Neural progenitor cell (in vitro differentiated cells): Measurements from ENCODE around the gene SAPCD2. TPM values are rescaled to one million over a fixed set of nuclear protein-coding genes. Genes with fewer than 3 reads are reported as not detected.
"Not testable (repeated sequence)": the region's sequence is repeated elsewhere in the genome, so short reads cannot be mapped to it uniquely, and the experiment has no call there.

Experiments
- DNase-seq: peaks from one replicate; pipeline ENCODE4 v3.0.0-alpha.2; 2016; ENCODE audit warnings: low spot score
- H2AFZ ChIP-seq: fragments of 200-600 bp; sonication (generic); replicated peaks from 2 replicates; pipeline ENCODE4 v1.6.1; 2016; ENCODE audit warnings: antibody characterized with exemption
- H3F3A ChIP-seq: fragments of 200-600 bp; sonication (generic); 2 replicates; pipeline ENCODE4 v1.6.1; 2016; ENCODE audit warnings: antibody characterized with exemption, low read depth
- H3K27ac ChIP-seq: fragments of 200-600 bp; sonication (generic); 2 replicates; pipeline ENCODE4 v1.5.1; 2016; ENCODE audit warnings: mild to moderate bottlenecking
- H3K27me3 ChIP-seq: fragments of 200-600 bp; sonication (generic); 2 replicates; pipeline ENCODE4 v1.6.1; 2016; ENCODE audit warnings: mild to moderate bottlenecking, moderate library complexity
- H3K36me3 ChIP-seq: fragments of 200-600 bp; sonication (generic); 2 replicates; pipeline ENCODE4 v1.5.1; 2016
- H3K4me1 ChIP-seq: fragments of 200-600 bp; sonication (generic); 2 replicates; pipeline ENCODE4 v1.6.1; 2016; ENCODE audit warnings: mixed run types
- H3K4me2 ChIP-seq: fragments of 200-600 bp; sonication (generic); 2 replicates; pipeline ENCODE4 v1.6.1; 2016
- H3K4me3 ChIP-seq: fragments of 200-600 bp; sonication (generic); 2 replicates; pipeline ENCODE4 v1.5.1; 2016
- H3K79me2 ChIP-seq: fragments of 200-600 bp; sonication (generic); 2 replicates; pipeline ENCODE4 v1.6.1; 2016; ENCODE audit warnings: low read depth
- H3K9ac ChIP-seq: fragments of 200-600 bp; sonication (generic); 2 replicates; pipeline ENCODE4 v1.6.1; 2016
- H3K9me3 ChIP-seq: fragments of 200-600 bp; sonication (generic); 2 replicates; pipeline ENCODE4 v1.5.1; 2016; ENCODE audit warnings: low read depth
- H4K20me1 ChIP-seq: fragments of 200-600 bp; sonication (generic); 2 replicates; pipeline ENCODE4 v1.6.1; 2016; ENCODE audit warnings: low read depth
- H3K27ac Mint-ChIP-seq: 3 replicates; pipeline ENCODE4 v1.8.0; 2021; ENCODE audit warnings: mixed read lengths
- H3K27me3 Mint-ChIP-seq: 2 replicates; pipeline ENCODE4 v1.8.0; 2022; ENCODE audit warnings: low read depth, mild to moderate bottlenecking, inconsistent platforms, moderate library complexity, mixed read lengths; ENCODE audit not compliant: insufficient read depth
- H3K36me3 Mint-ChIP-seq: 3 replicates; pipeline ENCODE4 v1.8.0; 2021; ENCODE audit warnings: mixed read lengths
- H3K4me1 Mint-ChIP-seq: 3 replicates; pipeline ENCODE4 v1.8.0; 2021; ENCODE audit warnings: mixed read lengths
- H3K4me3 Mint-ChIP-seq: 3 replicates; pipeline ENCODE4 v1.8.0; 2021; ENCODE audit warnings: mild to moderate bottlenecking, moderate library complexity, mixed read lengths
- H3K9me3 Mint-ChIP-seq: 3 replicates; pipeline ENCODE4 v1.8.0; 2020; ENCODE audit warnings: mixed read lengths
- CTCF ChIP-seq: fragments of 200-600 bp; sonication (generic); IDR thresholded peaks from 2 replicates; pipeline ENCODE4 v1.5.1; 2017; ENCODE audit warnings: antibody characterized with exemption, mild to moderate bottlenecking
- EZH2 ChIP-seq: fragments of 200-600 bp; sonication (generic); IDR thresholded peaks from 2 replicates; pipeline ENCODE4 v1.6.1; 2017; ENCODE audit warnings: antibody characterized with exemption, mild to moderate bottlenecking, moderate library complexity
- EZH2phosphoT487 ChIP-seq: fragments of 200-600 bp; sonication (generic); IDR thresholded peaks from 2 replicates; pipeline ENCODE4 v1.6.1; 2017; ENCODE audit warnings: antibody characterized with exemption
- total RNA-seq: library from RNA; depleted of rRNA; stranded (reverse); fragments of >200 nt; gene quantifications from 2 replicates; pipeline ENCODE4 v1.2.3, GENCODE V29; 2015; ENCODE audit warnings: low replicate concordance

Gene SAPCD2
- total RNA-seq, 1 donor from 2014 or later: 5.7 TPM

GRCh38 chr9:137034039-137034708 is 36.2 kb downstream of the SAPCD2 start:
- Mint-ChIP-seq H3K9me3 (no peaks in the 10 kb centered on the region), H3K27ac (no peak overlapping the region), H3K4me1 (peaks cover 5% of the 10 kb centered on the region), H3K4me3 (no peak overlapping the region), H3K27me3 (no peaks in the 10 kb centered on the region), H3K36me3 (no peaks in the 10 kb centered on the region)
- Histone ChIP-seq H3K4me3 (no peak overlapping the region), H3K27ac (no peak overlapping the region), H3F3A (peaks cover 11% of the 10 kb centered on the region), H4K20me1 (no peaks in the 10 kb centered on the region), H3K36me3 (no peaks in the 10 kb centered on the region), H3K79me2 (no peaks in the 10 kb centered on the region), H3K4me1 (no peaks in the 10 kb centered on the region), H2AFZ (no peak overlapping the region), H3K9me3 (no peaks in the 10 kb centered on the region), H3K9ac (no peak overlapping the region), H3K4me2 (no peak overlapping the region), H3K27me3 (peaks cover 2% of the 10 kb centered on the region)
- no peak for DNase-seq
- TF ChIP-seq EZH2phosphoT487: no peak
- no peak for TF ChIP-seq CTCF
- no peak for TF ChIP-seq EZH2

GRCh38 chr9:137033481-137033880 is 36.9 kb downstream of the SAPCD2 start:
- not testable (repeated sequence) for H3K27me3 Mint-ChIP-seq, H3K4me3 Mint-ChIP-seq, H3K27ac Mint-ChIP-seq, H3K36me3 Mint-ChIP-seq, H3K9me3 Mint-ChIP-seq, H3K27me3 ChIP-seq, H3K4me3 ChIP-seq, H3K79me2 ChIP-seq, H4K20me1 ChIP-seq, H3K27ac ChIP-seq, H3K4me1 Mint-ChIP-seq, H2AFZ ChIP-seq, H3K9me3 ChIP-seq, DNase-seq, H3K4me1 ChIP-seq, H3K36me3 ChIP-seq, H3K4me2 ChIP-seq, H3K9ac ChIP-seq
- H3F3A ChIP-seq: peaks cover 18% of the 10 kb centered on the region

GRCh38 chr9:137032858-137033257 is 37.5 kb downstream of the SAPCD2 start:
- Histone ChIP-seq H3K27ac (no peak overlapping the region), H3F3A (peaks cover 20% of the 10 kb centered on the region), H3K9me3 (no peaks in the 10 kb centered on the region), H3K4me3 (no peak overlapping the region), H3K4me1 (no peaks in the 10 kb centered on the region), H3K4me2 (no peak overlapping the region), H3K79me2 (no peaks in the 10 kb centered on the region), H4K20me1 (no peaks in the 10 kb centered on the region), H3K9ac (no peak overlapping the region), H2AFZ (no peak overlapping the region), H3K27me3 (peaks cover 11% of the 10 kb centered on the region), H3K36me3 (no peaks in the 10 kb centered on the region)
- DNase-seq: no peak
- no peaks in the 10 kb centered on the region for H3K9me3 Mint-ChIP-seq
- no peak overlapping the region for H3K27ac Mint-ChIP-seq
- no peaks in the 10 kb centered on the region for H3K27me3 Mint-ChIP-seq
- H3K4me1 Mint-ChIP-seq: peaks cover 5% of the 10 kb centered on the region
- no peak overlapping the region for H3K4me3 Mint-ChIP-seq
- TF ChIP-seq EZH2 (no peak), CTCF (no peak), EZH2phosphoT487 (no peak)
- no peaks in the 10 kb centered on the region for H3K36me3 Mint-ChIP-seq

- no peak within 1 kb of the TSS for H3K4me3 ChIP-seq
- peaks cover 18% of the 10 kb centered on the region for H3K27me3 ChIP-seq
- no peaks in the 10 kb centered on the region for H4K20me1 ChIP-seq
- no peak within 1 kb of the TSS for H3K9ac ChIP-seq
- H2AFZ ChIP-seq: no peak within 1 kb of the TSS
- no peak for DNase-seq
- TF ChIP-seq EZH2 (no peak), CTCF (no peak)
- peaks cover 8% of the 10 kb centered on the region for H3K4me1 Mint-ChIP-seq
- H3K9me3 ChIP-seq: no peaks in the 10 kb centered on the region
- H3K4me1 ChIP-seq: peaks cover 5% of the 10 kb centered on the region
- no peaks in the 10 kb centered on the region for H3K36me3 Mint-ChIP-seq
- H3K9me3 Mint-ChIP-seq: no peaks in the 10 kb centered on the region
- H3K27ac Mint-ChIP-seq: no peak within 1 kb of the TSS
- H3K4me3 Mint-ChIP-seq: no peak within 1 kb of the TSS
- H3K27ac ChIP-seq: no peak within 1 kb of the TSS
- no peaks in the 10 kb centered on the region for H3K36me3 ChIP-seq
- peaks cover 26% of the 10 kb centered on the region for H3F3A ChIP-seq
- no peak within 1 kb of the TSS for H3K4me2 ChIP-seq
- H3K27me3 Mint-ChIP-seq: no peaks in the 10 kb centered on the region
- H3K79me2 ChIP-seq: no peaks in the 10 kb centered on the region
These were observed 38.3 kb downstream of the SAPCD2 start, which contains the start of gene FUT7 for GRCh38 chr9:137031904-137032640. Gene FUT7, minus strand, starts transcription at chr9:137032088. Its CDS starts 97 bp downstream, at chr9:137031991.
